ENCODE data around the gene KLHL22.
A peak's percentile ranks its signal among the peaks of the same experiment; 100 is the strongest.
"Not testable (repeated sequence)": the region's sequence is repeated elsewhere in the genome, so short reads cannot be mapped to it uniquely, and the experiment has no call there.

Gene KLHL22

GRCh38 chr22:20506543-20507252 is 11.1 kb upstream of the KLHL22 start:
- FAIRE-seq (no peak), DNase-seq (ENCODE audit: insufficient read length, low spot score) (no peak)

GRCh38 chr22:20504293-20504922 is 8.8 kb upstream of the KLHL22 start:
- FAIRE-seq; DNase-seq (ENCODE audit: insufficient read length, low spot score): not testable (repeated sequence)

More at GRCh38 chr22:20506543-20507252, 11.1 kb upstream of the KLHL22 start:
- TF ChIP-seq POLR2AphosphoS5 (IDR thresholded peaks at IDR 0.05; ENCODE audit: low read depth, low read length) (no peak), TAF1 (IDR thresholded peaks at IDR 0.05; ENCODE audit: low read depth, low read length) (no peak), SPI1 (IDR thresholded peaks at IDR 0.05; ENCODE audit: low read depth, low read length) (no peak), POLR2A (IDR thresholded peaks at IDR 0.05; ENCODE audit: low read depth, low read length) (no peak), PAX5 (IDR thresholded peaks at IDR 0.05; ENCODE audit: insufficient read depth, low read length, severe bottlenecking) (no peak), POU2F2 (IDR thresholded peaks at IDR 0.05; ENCODE audit: low read depth, low read length) (no peak)

DNA sequence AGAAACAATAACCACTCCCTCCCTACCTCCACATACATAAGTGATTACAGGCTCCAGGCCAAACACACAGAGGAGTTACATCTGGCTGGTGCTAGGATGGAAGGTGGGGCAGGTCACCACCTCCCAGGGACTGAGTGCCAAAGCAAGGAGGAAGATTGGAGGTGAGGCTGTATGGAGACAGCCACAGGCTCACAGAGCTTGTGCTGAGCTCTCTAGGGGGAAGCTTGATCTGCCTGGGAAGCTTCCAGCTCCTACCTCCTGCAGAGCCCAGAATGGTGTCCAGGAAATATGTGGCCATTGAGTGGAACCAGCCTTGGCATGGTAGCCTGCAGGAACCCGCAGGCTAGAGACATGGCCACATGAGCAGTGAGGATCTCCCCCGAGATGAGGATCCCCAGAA is 8.2 kb upstream of the KLHL22 start:
- FAIRE-seq: no peak
- DNase-seq (ENCODE audit: insufficient read length, low spot score): no peak
- no peak for TF ChIP-seq POLR2A (IDR thresholded peaks at IDR 0.05; ENCODE audit: low read depth, low read length)
- TF ChIP-seq SPI1 (IDR thresholded peaks at IDR 0.05; ENCODE audit: low read depth, low read length): no peak
- TF ChIP-seq TAF1 (IDR thresholded peaks at IDR 0.05; ENCODE audit: low read depth, low read length): no peak
- no peak for TF ChIP-seq PAX5 (IDR thresholded peaks at IDR 0.05; ENCODE audit: insufficient read depth, low read length, severe bottlenecking)
- TF ChIP-seq POLR2AphosphoS5 (IDR thresholded peaks at IDR 0.05; ENCODE audit: low read depth, low read length): no peak
- TF ChIP-seq POU2F2 (IDR thresholded peaks at IDR 0.05; ENCODE audit: low read depth, low read length): no peak

DNA sequence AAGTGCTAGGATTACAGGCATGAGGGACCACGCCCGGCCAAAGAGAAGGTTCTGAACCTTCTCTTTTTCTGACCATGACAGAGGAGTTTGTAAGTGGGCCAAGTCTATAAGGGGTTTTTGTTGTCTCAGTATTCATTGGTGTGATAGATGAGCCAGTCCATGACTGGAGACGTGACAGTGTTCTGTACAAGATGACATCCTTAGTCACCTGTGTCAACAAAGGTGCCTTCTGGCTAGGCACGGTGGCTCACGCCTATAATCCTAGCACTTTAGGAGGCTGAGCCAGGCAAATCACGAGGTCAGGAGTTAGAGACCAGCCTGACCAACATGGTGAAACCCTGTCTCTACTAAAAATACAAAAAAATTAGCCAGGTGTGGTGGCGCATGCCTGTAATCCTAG is 4.2 kb upstream of the KLHL22 start:
- DNase-seq (ENCODE audit: insufficient read length, low spot score): no peak
- TF ChIP-seq SPI1 (IDR thresholded peaks at IDR 0.05; ENCODE audit: low read depth, low read length): no peak
- TF ChIP-seq PAX5 (IDR thresholded peaks at IDR 0.05; ENCODE audit: insufficient read depth, low read length, severe bottlenecking): no peak
- TF ChIP-seq POU2F2 (IDR thresholded peaks at IDR 0.05; ENCODE audit: low read depth, low read length): no peak
- TF ChIP-seq POLR2AphosphoS5 (IDR thresholded peaks at IDR 0.05; ENCODE audit: low read depth, low read length): no peak
- no peak for TF ChIP-seq TAF1 (IDR thresholded peaks at IDR 0.05; ENCODE audit: low read depth, low read length)
- TF ChIP-seq POLR2A (IDR thresholded peaks at IDR 0.05; ENCODE audit: low read depth, low read length): no peak
- FAIRE-seq: no peak

- no peak for DNase-seq (ENCODE audit: insufficient read length, low spot score)
- FAIRE-seq: no peak
- TF ChIP-seq PAX5 (IDR thresholded peaks at IDR 0.05; ENCODE audit: insufficient read depth, low read length, severe bottlenecking) (no peak), TAF1 (IDR thresholded peaks at IDR 0.05; ENCODE audit: low read depth, low read length) (no peak), POU2F2 (IDR thresholded peaks at IDR 0.05; ENCODE audit: low read depth, low read length) (no peak), SPI1 (IDR thresholded peaks at IDR 0.05; ENCODE audit: low read depth, low read length) (no peak), POLR2AphosphoS5 (IDR thresholded peaks at IDR 0.05; ENCODE audit: low read depth, low read length) (no peak)
Measured at GRCh38 chr22:20498913-20499312, 3.3 kb upstream of the KLHL22 start.

DNA sequence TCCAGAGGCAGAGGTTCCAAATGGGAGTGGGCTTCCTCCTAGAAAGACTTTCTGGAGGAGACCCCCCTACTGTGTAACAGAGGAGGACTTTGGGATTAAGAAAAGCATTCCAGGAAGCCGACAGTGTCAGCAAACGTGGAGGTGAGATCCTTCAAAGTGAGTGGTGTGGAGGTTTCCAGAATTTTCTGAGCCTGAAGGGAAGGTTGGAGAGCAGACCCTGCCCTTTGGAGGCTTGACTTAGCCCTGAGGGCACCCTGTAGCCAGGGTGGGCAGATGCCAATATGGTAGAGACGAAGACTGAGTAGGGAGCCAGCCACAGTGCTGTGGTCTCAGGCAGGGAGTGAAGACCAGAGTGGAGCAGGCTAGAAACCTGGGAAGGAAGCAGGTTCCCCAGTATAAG is 1.8 kb upstream of the KLHL22 start:
- DNase-seq (ENCODE audit: insufficient read length, low spot score): no peak
- TF ChIP-seq SPI1 (IDR thresholded peaks at IDR 0.05; ENCODE audit: low read depth, low read length): no peak
- no peak for TF ChIP-seq TAF1 (IDR thresholded peaks at IDR 0.05; ENCODE audit: low read depth, low read length)
- no peak for TF ChIP-seq PAX5 (IDR thresholded peaks at IDR 0.05; ENCODE audit: insufficient read depth, low read length, severe bottlenecking)
- TF ChIP-seq POLR2AphosphoS5 (IDR thresholded peaks at IDR 0.05; ENCODE audit: low read depth, low read length): no peak
- no peak for TF ChIP-seq POU2F2 (IDR thresholded peaks at IDR 0.05; ENCODE audit: low read depth, low read length)
- no peak for TF ChIP-seq POLR2A (IDR thresholded peaks at IDR 0.05; ENCODE audit: low read depth, low read length)
- no peak for FAIRE-seq

- FAIRE-seq: peak; percentile 95
- DNase-seq (ENCODE audit: insufficient read length, low spot score): peak; percentile 97
- TF ChIP-seq POLR2A (IDR thresholded peaks at IDR 0.05; ENCODE audit: low read depth, low read length) (peak; percentile 65), POLR2AphosphoS5 (IDR thresholded peaks at IDR 0.05; ENCODE audit: low read depth, low read length) (no peak), PAX5 (IDR thresholded peaks at IDR 0.05; ENCODE audit: insufficient read depth, low read length, severe bottlenecking) (peak; percentile 75), TAF1 (IDR thresholded peaks at IDR 0.05; ENCODE audit: low read depth, low read length) (peak; percentile 53; the same call in 1 of the 2 replicates), SPI1 (IDR thresholded peaks at IDR 0.05; ENCODE audit: low read depth, low read length) (no peak), POU2F2 (IDR thresholded peaks at IDR 0.05; ENCODE audit: low read depth, low read length) (no peak)
Measured at GRCh38 chr22:20495861-20496681, 476 bp upstream of the KLHL22 start.

DNA sequence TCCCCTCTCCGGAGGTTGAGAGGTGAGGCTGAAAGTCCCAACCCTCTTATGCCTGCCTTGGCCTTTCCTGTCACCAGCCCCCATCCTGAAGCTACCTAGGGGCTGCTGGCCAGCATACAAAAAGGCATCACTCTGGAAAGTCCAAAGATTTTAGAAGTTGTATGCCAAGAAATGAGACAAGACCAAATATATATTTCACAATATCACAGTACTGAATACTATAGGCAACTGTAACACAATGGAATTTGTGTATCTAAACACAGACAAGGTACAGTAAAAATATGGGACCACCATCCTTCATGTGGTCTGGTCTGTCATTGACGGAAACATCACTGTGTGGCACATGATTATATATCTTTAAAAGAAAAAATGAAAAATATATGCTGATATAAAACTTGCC is 4.2 kb downstream of the KLHL22 start:
- no peak for TF ChIP-seq SPI1 (IDR thresholded peaks at IDR 0.05; ENCODE audit: low read depth, low read length)
- FAIRE-seq: no peak
- no peak for DNase-seq (ENCODE audit: insufficient read length, low spot score)

DNA sequence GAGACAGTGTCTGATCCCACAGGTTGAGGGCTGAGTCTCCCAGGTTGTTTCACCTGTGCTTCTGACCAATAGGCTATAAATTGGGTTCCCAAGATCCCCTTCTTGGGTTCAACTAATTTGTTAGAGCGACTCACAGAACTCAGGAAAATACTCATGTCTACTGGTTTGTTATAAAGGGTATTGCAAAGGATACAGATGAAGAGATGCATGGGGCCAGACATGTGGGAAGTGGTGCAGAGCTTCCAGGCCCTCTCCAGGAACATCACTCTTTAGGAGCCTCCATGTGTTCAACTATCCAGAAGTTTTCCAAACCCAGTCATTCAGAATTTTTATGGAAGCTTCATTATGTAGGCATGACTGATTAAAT is 4.7 kb downstream of the KLHL22 start:
- no peak for FAIRE-seq
- no peak for DNase-seq (ENCODE audit: insufficient read length, low spot score)
- TF ChIP-seq POLR2A (IDR thresholded peaks at IDR 0.05; ENCODE audit: low read depth, low read length): no peak
- no peak for TF ChIP-seq POLR2AphosphoS5 (IDR thresholded peaks at IDR 0.05; ENCODE audit: low read depth, low read length)
- no peak for TF ChIP-seq TAF1 (IDR thresholded peaks at IDR 0.05; ENCODE audit: low read depth, low read length)
- TF ChIP-seq SPI1 (IDR thresholded peaks at IDR 0.05; ENCODE audit: low read depth, low read length): no peak
- TF ChIP-seq POU2F2 (IDR thresholded peaks at IDR 0.05; ENCODE audit: low read depth, low read length): no peak
- TF ChIP-seq PAX5 (IDR thresholded peaks at IDR 0.05; ENCODE audit: insufficient read depth, low read length, severe bottlenecking): no peak
